Natural killer cell (primary cell): ENCODE results near the gene PCDHA3. TPM values are rescaled to one million over a fixed set of nuclear protein-coding genes. Genes with fewer than 3 reads are reported as not detected.
"Not testable (repeated sequence)": the region's sequence is repeated elsewhere in the genome, so short reads cannot be mapped to it uniquely, and the experiment has no call there.

Source experiments
- ATAC-seq, 3 donors: fragments of 150-1000 bp in 2 of 3; fragments of 200-7000 bp in 1 of 3; cut with Tn5 transposase; 1 replicate in 1 of 3; 2 replicates in 2 of 3; pipeline ENCODE4 v1.10.0; 2021; ENCODE audit warnings: mild to moderate bottlenecking in 2 of 3, moderate library complexity in 2 of 3
- DNase-seq, 2 donors: peaks; one replicate each; pipeline versions ENCODE4 v3.0.0 to v3.0.0-alpha.2; 2013 to 2021; ENCODE audit warnings: mixed read lengths in 1 of 2
- H3K27ac ChIP-seq: one replicate; pipeline ENCODE4 v1.5.1; 2013; ENCODE audit warnings: mild to moderate bottlenecking, low read length
- H3K27me3 ChIP-seq: one replicate; pipeline ENCODE4 v1.6.1; 2013; ENCODE audit warnings: low read length; ENCODE audit not compliant: control insufficient read depth, insufficient read depth
- H3K36me3 ChIP-seq: one replicate; pipeline ENCODE4 v1.6.1; 2013; ENCODE audit warnings: low read length; ENCODE audit not compliant: control insufficient read depth, insufficient read depth
- H3K4me1 ChIP-seq: one replicate; pipeline ENCODE4 v1.6.1; 2013; ENCODE audit warnings: low read length; ENCODE audit not compliant: control insufficient read depth, insufficient read depth
- H3K4me3 ChIP-seq: one replicate; pipeline ENCODE4 v1.5.1; 2013; ENCODE audit warnings: low read length
- H3K9me3 ChIP-seq: one replicate; pipeline ENCODE4 v1.6.1; 2013; ENCODE audit warnings: low read length; ENCODE audit not compliant: control insufficient read depth, insufficient read depth
- H3K27ac Mint-ChIP-seq, 2 donors: one replicate each; pipeline ENCODE4 v1.8.0; 2022; ENCODE audit warnings: mild to moderate bottlenecking in 2 of 2, mixed read lengths in 2 of 2, moderate library complexity in 1 of 2
- H3K27me3 Mint-ChIP-seq, 2 donors: one replicate each; pipeline ENCODE4 v1.8.0; 2022; ENCODE audit warnings: low read depth in 2 of 2, mixed read lengths in 2 of 2
- H3K36me3 Mint-ChIP-seq: one replicate; pipeline ENCODE4 v1.8.0; 2022; ENCODE audit warnings: mixed read lengths
- H3K4me1 Mint-ChIP-seq, 2 donors: one replicate each; pipeline ENCODE4 v1.8.0; 2022; ENCODE audit warnings: mixed read lengths in 2 of 2
- H3K4me3 Mint-ChIP-seq: one replicate; pipeline ENCODE4 v1.8.0; 2022; ENCODE audit warnings: mild to moderate bottlenecking, moderate library complexity, mixed read lengths
- H3K9me3 Mint-ChIP-seq, 2 donors: one replicate each; pipeline ENCODE4 v1.8.0; 2022; ENCODE audit warnings: mixed read lengths in 2 of 2
- CTCF ChIP-seq: fragments of 200-600 bp; IDR thresholded peaks from one replicate; pipeline ENCODE4 v1.8.0; 2022; ENCODE audit warnings: antibody characterized with exemption
- WGBS: methylation state at CpG from one replicate; pipeline ENCODE4 v1.1.7; 2013; ENCODE audit warnings: missing lambda C conversion rate; ENCODE audit not compliant: insufficient coverage; 5-methylcytosine and 5-hydroxymethylcytosine counted together
- intact Hi-C: fragments of 100-400 bp; cut with micrococcal nuclease; formaldehyde crosslinking; loops from one replicate; pipeline ENCODE4 v1.14.2; 2022
- total RNA-seq, 4 donors: library from RNA; stranded (reverse); fragments of 120-200 nt in 1 of 4; gene quantifications; one replicate each; pipeline versions ENCODE4 v1.2.3 to v1.2.4, GENCODE V29; 2013 to 2022

The PCDHA3 gene
- total RNA-seq, 3 donors from 2014 or later (not counting 1 experiment from before 2014, with no cell fraction given), result not detected

- 36% methylated on average over 44 of the region's 47 CpGs for WGBS
- Histone ChIP-seq H3K36me3 (no peaks in the 10 kb centered on the region), H3K27ac (no peak within 1 kb of the TSS), H3K27me3 (no peaks in the 10 kb centered on the region), H3K9me3 (peaks cover 20% of the 10 kb centered on the region), H3K4me3 (no peak within 1 kb of the TSS), H3K4me1 (no peaks in the 10 kb centered on the region)
- DNase-seq (peak in 1 of 2 donors; percentile 7), ATAC-seq (no peak)
- Mint-ChIP-seq H3K4me3 (no peak within 1 kb of the TSS), H3K4me1 (no peaks in the 10 kb centered on the region), H3K27me3 (peaks cover 6 to 7% of the 10 kb centered on the region in 2 donors), H3K36me3 (peaks cover 5% of the 10 kb centered on the region), H3K9me3 (peaks cover 4 to 6% of the 10 kb centered on the region in 2 donors), H3K27ac (no peak within 1 kb of the TSS)
- no peak for TF ChIP-seq CTCF
- intact Hi-C loops, result no loop called here
Measured at GRCh38 chr5:140806834-140807775, 6.2 kb downstream of the PCDHA3 start, which contains the start of gene PCDHA4. Gene PCDHA4, plus strand, starts transcription at chr5:140807068.

GRCh38 chr5:140808241-140808888 is 7.5 kb downstream of the PCDHA3 start:
- intact Hi-C loops, ATAC-seq, H3K27ac ChIP-seq, H3K4me3 Mint-ChIP-seq, H3K27me3 ChIP-seq, DNase-seq, H3K27ac Mint-ChIP-seq, H3K27me3 Mint-ChIP-seq, H3K4me1 ChIP-seq, H3K4me3 ChIP-seq, H3K9me3 Mint-ChIP-seq, H3K4me1 Mint-ChIP-seq, H3K36me3 ChIP-seq: not testable (repeated sequence)
- peaks cover 10% of the 10 kb centered on the region for H3K9me3 ChIP-seq
- WGBS, result 67% methylated on average over 62 of the region's 62 CpGs
- H3K36me3 Mint-ChIP-seq, result peaks cover 12% of the 10 kb centered on the region

- no peaks in the 10 kb centered on the region for H3K27me3 ChIP-seq
- no peaks in the 10 kb centered on the region for H3K4me1 ChIP-seq
- Mint-ChIP-seq H3K27ac (no peak overlapping the region), H3K4me3 (no peak overlapping the region), H3K9me3 (peaks cover 6 to 7% of the 10 kb centered on the region in 2 donors), H3K4me1 (no peaks in the 10 kb centered on the region), H3K36me3 (peaks cover 12% of the 10 kb centered on the region), H3K27me3 (peaks cover 5 to 6% of the 10 kb centered on the region in 2 donors)
- no peak for DNase-seq
- TF ChIP-seq CTCF, result no peak
- H3K9me3 ChIP-seq, result peaks cover 10% of the 10 kb centered on the region
- WGBS, result 71% methylated on average over 43 of the region's 43 CpGs
- no peak for ATAC-seq
- no peak overlapping the region for H3K27ac ChIP-seq
- H3K4me3 ChIP-seq, result no peak overlapping the region
- intact Hi-C loops, result no loop called here
- no peaks in the 10 kb centered on the region for H3K36me3 ChIP-seq
Measured at GRCh38 chr5:140808889-140809291, 8.0 kb downstream of the PCDHA3 start.
